ENCODE measurements around the gene CTDSPL.

CTDSPL gene

GRCh38 chr3:37885814-37886213, 24.1 kb downstream of the CTDSPL start:
- no peak for TF ChIP-seq CREB1 (IDR thresholded peaks at IDR 0.05; ENCODE audit: low read depth)

GRCh38 chr3:37886395-37886794, 24.7 kb downstream of the CTDSPL start:
- TF ChIP-seq CEBPB (IDR thresholded peaks at IDR 0.05) = no peak
- TF ChIP-seq TCF12 (IDR thresholded peaks at IDR 0.05; ENCODE audit: low read depth) = no peak
- no peak for TF ChIP-seq REST (IDR thresholded peaks at IDR 0.05; ENCODE audit: low read depth)
- TF ChIP-seq TAF1 (IDR thresholded peaks at IDR 0.05; ENCODE audit: low read depth) = no peak
- no peak for TF ChIP-seq EGR1 (IDR thresholded peaks at IDR 0.05)
- TF ChIP-seq YY1 (IDR thresholded peaks at IDR 0.05; ENCODE audit: low read depth) = no peak
- no peak for TF ChIP-seq EP300 (IDR thresholded peaks at IDR 0.05; ENCODE audit: borderline replicate concordance)
- TF ChIP-seq NFIC (IDR thresholded peaks at IDR 0.05) = no peak
- no peak for TF ChIP-seq USF1 (IDR thresholded peaks at IDR 0.05)
- TF ChIP-seq FOXM1 (IDR thresholded peaks at IDR 0.05; ENCODE audit: borderline replicate concordance, low read depth) = no peak
- TF ChIP-seq MAX (IDR thresholded peaks at IDR 0.05) = no peak
- TF ChIP-seq CREB1 (IDR thresholded peaks at IDR 0.05; ENCODE audit: low read depth) = no peak
- TF ChIP-seq TEAD4 (IDR thresholded peaks at IDR 0.05) = no peak
- TF ChIP-seq ZBTB7A (IDR thresholded peaks at IDR 0.05; ENCODE audit: low read depth) = no peak
- TF ChIP-seq RAD21 (IDR thresholded peaks at IDR 0.05; ENCODE audit: low read depth) = no peak

- TF ChIP-seq YY1 (IDR thresholded peaks at IDR 0.05; ENCODE audit: low read depth) (no peak), TEAD4 (IDR thresholded peaks at IDR 0.05) (no peak), CEBPB (IDR thresholded peaks at IDR 0.05) (no peak), ZBTB7A (IDR thresholded peaks at IDR 0.05; ENCODE audit: low read depth) (no peak), REST (IDR thresholded peaks at IDR 0.05; ENCODE audit: low read depth) (no peak), FOXM1 (IDR thresholded peaks at IDR 0.05; ENCODE audit: borderline replicate concordance, low read depth) (no peak), NFIC (IDR thresholded peaks at IDR 0.05) (no peak), USF1 (IDR thresholded peaks at IDR 0.05) (no peak), TAF1 (IDR thresholded peaks at IDR 0.05; ENCODE audit: low read depth) (no peak)
Observed at GRCh38 chr3:37887062-37887461, 25.4 kb downstream of the CTDSPL start.

GRCh38 chr3:37887824-37888223, 26.1 kb downstream of the CTDSPL start:
- no peak for TF ChIP-seq MAX (IDR thresholded peaks at IDR 0.05)
- TF ChIP-seq TEAD4 (IDR thresholded peaks at IDR 0.05) = no peak

GRCh38 chr3:37888421-37888820, 26.7 kb downstream of the CTDSPL start:
- TF ChIP-seq ZBTB7A (IDR thresholded peaks at IDR 0.05; ENCODE audit: low read depth) = no peak
- TF ChIP-seq USF1 (IDR thresholded peaks at IDR 0.05) = no peak
- no peak for TF ChIP-seq CREB1 (IDR thresholded peaks at IDR 0.05; ENCODE audit: low read depth)
- TF ChIP-seq TCF12 (IDR thresholded peaks at IDR 0.05; ENCODE audit: low read depth) = no peak
- TF ChIP-seq EP300 (IDR thresholded peaks at IDR 0.05; ENCODE audit: borderline replicate concordance) = no peak

GRCh38 chr3:37890522-37890921, 28.8 kb downstream of the CTDSPL start:
- TF ChIP-seq REST (IDR thresholded peaks at IDR 0.05; ENCODE audit: low read depth) (no peak), ZBTB7A (IDR thresholded peaks at IDR 0.05; ENCODE audit: low read depth) (no peak), RAD21 (IDR thresholded peaks at IDR 0.05; ENCODE audit: low read depth) (no peak), CEBPB (IDR thresholded peaks at IDR 0.05) (no peak)
